Immature natural killer cell (primary cell): ENCODE measurements around the gene AZIN2. TPM values are rescaled to one million over a fixed set of nuclear protein-coding genes. Genes with fewer than 3 reads are reported as not detected.
"Not testable (repeated sequence)": the region's sequence is repeated elsewhere in the genome, so short reads cannot be mapped to it uniquely, and the experiment has no call there.

Source experiments
- DNase-seq, 3 donors: peaks; one replicate each; pipeline ENCODE4 v3.0.0; 2022; ENCODE audit warnings: mixed read lengths in 1 of 3
- H3K27ac Mint-ChIP-seq, 6 donors: one replicate each; pipeline ENCODE4 v1.8.0; 2020; ENCODE audit warnings: mixed read lengths in 6 of 6, mild to moderate bottlenecking in 5 of 6, inconsistent platforms in 4 of 6, moderate library complexity in 3 of 6
- H3K27me3 Mint-ChIP-seq, 3 donors: one replicate each; pipeline ENCODE4 v1.8.0; 2020 to 2021; ENCODE audit warnings: low read depth in 3 of 3, mild to moderate bottlenecking in 3 of 3, mixed read lengths in 3 of 3, moderate library complexity in 3 of 3, inconsistent platforms in 1 of 3
- H3K36me3 Mint-ChIP-seq, 3 donors: one replicate each; pipeline ENCODE4 v1.8.0; 2020; ENCODE audit warnings: mixed read lengths in 3 of 3, inconsistent platforms in 2 of 3, mild to moderate bottlenecking in 2 of 3
- H3K4me1 Mint-ChIP-seq, 2 donors: one replicate each; pipeline ENCODE4 v1.8.0; 2020; ENCODE audit warnings: inconsistent platforms in 2 of 2, mild to moderate bottlenecking in 2 of 2, mixed read lengths in 2 of 2, moderate library complexity in 1 of 2
- H3K4me3 Mint-ChIP-seq, 5 donors: one replicate each; pipeline ENCODE4 v1.8.0; 2020; ENCODE audit warnings: mild to moderate bottlenecking in 5 of 5, mixed read lengths in 5 of 5, inconsistent platforms in 3 of 5, moderate library complexity in 3 of 5
- H3K9me3 Mint-ChIP-seq, 6 donors: one replicate each; pipeline ENCODE4 v1.8.0; 2020; ENCODE audit warnings: mild to moderate bottlenecking in 6 of 6, mixed read lengths in 6 of 6, inconsistent platforms in 4 of 6, moderate library complexity in 3 of 6
- polyA plus RNA-seq, 3 donors: library from polyadenylated mRNA; unstranded; fragments of 300-500 nt; fragmentation: Illumina TruSeq; gene quantifications; one replicate each; pipeline ENCODE4 v1.2.3, GENCODE V29; 2021

AZIN2 gene
- polyA plus RNA-seq, 3 donors from 2014 or later, result 1.6 to 2.9 (median 1.8) TPM

DNA sequence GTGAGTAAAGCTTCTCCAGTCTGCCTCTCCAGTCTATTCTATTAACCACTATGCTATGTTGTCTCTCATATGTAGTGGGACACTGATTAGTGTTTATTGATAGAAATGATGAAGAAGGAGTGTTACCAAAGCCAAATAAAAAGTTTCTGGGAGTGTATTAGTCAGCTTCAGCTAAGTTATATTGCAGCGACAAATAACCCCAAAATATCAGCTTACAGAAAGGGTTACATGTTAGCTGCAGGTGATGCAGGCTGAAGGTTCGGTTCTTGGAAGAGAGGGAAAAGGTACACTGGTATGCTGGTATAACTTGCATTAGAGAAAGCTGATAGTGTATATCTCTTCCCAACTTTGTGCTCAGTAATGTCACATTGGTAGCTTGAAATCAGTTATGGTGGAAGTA, 33.7 kb upstream of the AZIN2 start:
- Mint-ChIP-seq H3K27me3 (peaks cover 0 to 9% (median 6%) of the 10 kb centered on the region in 3 donors), H3K4me1 (peaks cover 19 to 32% of the 10 kb centered on the region in 2 donors), H3K9me3 (no peaks in the 10 kb centered on the region), H3K4me3 (peak overlapping the region in 1 of 5 donors; percentile 55), H3K36me3 (no peaks in the 10 kb centered on the region), H3K27ac (peak overlapping the region in 5 of 6 donors; percentile 34 to 92 (median 73))
- no peak for DNase-seq

DNA sequence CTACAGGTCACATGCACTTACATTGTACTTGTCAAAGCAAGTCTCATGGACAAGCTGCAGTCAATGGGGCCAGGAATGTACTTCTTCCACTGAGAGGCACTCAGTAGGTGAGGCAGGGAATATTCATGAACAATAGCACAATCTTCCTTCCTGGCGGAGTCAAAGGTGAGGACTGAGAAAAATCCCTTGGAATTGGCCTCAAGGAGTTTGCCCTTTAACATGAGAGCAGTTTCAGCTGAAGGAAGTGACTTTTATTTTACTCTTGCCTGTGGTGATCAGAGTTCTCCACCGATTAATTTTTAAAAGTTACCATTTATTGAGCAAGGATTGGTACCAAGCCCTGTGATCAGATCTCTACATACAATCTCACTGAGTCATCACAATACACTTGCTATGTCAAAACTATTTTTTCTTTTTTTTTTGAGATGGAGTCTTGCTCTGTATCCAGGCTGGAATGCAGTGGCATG, 33.1 kb upstream of the AZIN2 start:
- Mint-ChIP-seq H3K36me3 (no peaks in the 10 kb centered on the region), H3K9me3 (no peaks in the 10 kb centered on the region), H3K4me1 (peaks cover 19 to 32% of the 10 kb centered on the region in 2 donors), H3K27me3 (peaks cover 0 to 9% (median 6%) of the 10 kb centered on the region in 3 donors), H3K27ac (peak overlapping the region in 3 of 6 donors; percentile 28 to 92 (median 60)), H3K4me3 (no peak overlapping the region)
- DNase-seq, result no peak

DNA sequence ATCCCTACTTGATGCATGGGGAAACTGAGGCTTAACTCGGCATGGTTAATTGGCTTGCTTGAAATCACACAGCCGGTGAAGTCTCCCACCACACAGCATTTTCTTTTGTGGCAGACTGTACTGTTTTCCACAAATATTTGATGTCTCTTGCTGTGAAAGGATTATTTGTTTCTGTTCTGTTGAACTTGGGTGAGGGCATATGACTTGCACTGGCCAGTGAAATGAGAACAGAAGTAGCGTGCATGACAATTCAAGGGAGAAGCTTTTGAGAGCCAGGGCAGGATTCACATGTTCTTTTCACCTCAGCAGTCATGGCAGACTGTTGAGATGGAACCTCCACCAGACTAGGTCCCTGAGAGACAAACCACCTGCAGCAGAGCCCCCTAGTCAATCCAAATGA, 32.5 kb upstream of the AZIN2 start:
- no peak overlapping the region for H3K4me3 Mint-ChIP-seq
- DNase-seq, result no peak
- peak overlapping the region in 2 of 6 donors; percentile 62 to 92 for H3K27ac Mint-ChIP-seq
- no peaks in the 10 kb centered on the region for H3K36me3 Mint-ChIP-seq
- peaks cover 19 to 32% of the 10 kb centered on the region in 2 donors for H3K4me1 Mint-ChIP-seq
- H3K9me3 Mint-ChIP-seq, result no peaks in the 10 kb centered on the region
- H3K27me3 Mint-ChIP-seq, result peaks cover 0 to 9% (median 6%) of the 10 kb centered on the region in 3 donors

DNA sequence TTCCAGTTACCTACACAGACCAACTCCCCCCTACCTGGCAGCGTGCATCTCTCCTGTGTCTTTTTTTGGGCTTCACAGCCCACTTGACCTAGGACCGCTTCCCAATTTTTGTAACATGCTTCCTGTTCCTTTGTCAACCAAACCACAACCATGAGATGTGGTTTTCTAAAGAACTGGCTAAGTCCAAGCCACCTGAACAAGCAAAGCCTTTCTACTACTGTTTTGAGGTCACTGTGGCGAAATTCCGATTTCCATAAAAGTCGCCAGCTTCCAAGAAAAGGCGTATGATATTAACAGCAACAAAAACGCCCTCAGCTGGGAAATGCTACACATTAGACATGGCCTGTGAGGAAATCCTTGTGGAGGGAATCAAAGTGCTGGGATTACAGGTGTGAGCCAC, 31.6 kb upstream of the AZIN2 start:
- Mint-ChIP-seq H3K36me3 (no peaks in the 10 kb centered on the region), H3K27ac (peak overlapping the region in 2 of 6 donors; percentile 27 to 40), H3K27me3 (peaks cover 0 to 9% (median 6%) of the 10 kb centered on the region in 3 donors), H3K4me1 (peaks cover 19 to 31% of the 10 kb centered on the region in 2 donors), H3K9me3 (no peaks in the 10 kb centered on the region), H3K4me3 (no peak overlapping the region)
- no peak for DNase-seq

DNA sequence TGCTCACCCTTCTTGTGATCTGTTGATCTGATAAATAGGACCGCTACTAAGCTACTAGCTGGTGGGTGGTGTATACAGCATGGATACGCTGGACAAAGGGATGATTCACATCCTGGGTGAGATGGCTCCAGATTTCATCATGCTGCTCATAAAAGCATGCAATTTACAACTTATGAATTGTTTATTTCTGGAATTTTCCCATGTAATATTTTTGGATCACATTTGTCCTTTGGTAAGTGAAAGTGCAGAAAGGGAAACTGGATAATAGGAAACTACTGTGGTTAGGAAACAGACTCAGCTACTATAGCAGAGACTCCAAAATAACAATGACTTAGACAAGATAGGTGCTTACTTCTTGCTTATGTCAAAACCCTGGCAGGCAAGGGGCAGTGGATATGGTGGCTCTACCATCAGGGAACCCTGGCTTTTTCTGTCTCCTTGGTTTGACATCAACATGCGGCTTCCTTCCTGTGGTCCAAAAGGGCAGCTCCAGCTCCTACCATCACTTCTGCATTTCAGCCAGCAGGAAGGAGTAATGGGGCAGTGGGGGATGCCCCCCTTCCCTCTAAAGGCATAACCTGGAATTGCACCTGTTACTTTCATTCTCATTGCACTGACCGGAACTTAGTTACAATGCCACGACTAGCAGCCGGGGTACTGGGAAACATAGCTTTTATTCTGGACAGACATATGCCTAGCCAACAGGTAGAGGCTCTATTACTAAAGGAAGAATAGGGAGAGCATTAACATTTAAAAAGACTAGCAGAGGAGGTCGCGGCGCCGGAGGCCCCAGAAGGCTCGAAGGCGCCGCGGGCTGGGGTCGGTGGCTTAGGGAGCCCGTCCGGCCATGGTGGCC, 30.5 kb upstream of the AZIN2 start:
- H3K9me3 Mint-ChIP-seq, result no peaks in the 10 kb centered on the region
- peaks cover 14 to 26% of the 10 kb centered on the region in 2 donors for H3K4me1 Mint-ChIP-seq
- H3K36me3 Mint-ChIP-seq, result no peaks in the 10 kb centered on the region
- H3K27me3 Mint-ChIP-seq, result peaks cover 0 to 10% (median 6%) of the 10 kb centered on the region in 3 donors
- DNase-seq, result peak in 1 of 3 donors; percentile 6
- no peak overlapping the region for H3K4me3 Mint-ChIP-seq
- H3K27ac Mint-ChIP-seq, result peak overlapping the region in 1 of 6 donors; percentile 37

DNA sequence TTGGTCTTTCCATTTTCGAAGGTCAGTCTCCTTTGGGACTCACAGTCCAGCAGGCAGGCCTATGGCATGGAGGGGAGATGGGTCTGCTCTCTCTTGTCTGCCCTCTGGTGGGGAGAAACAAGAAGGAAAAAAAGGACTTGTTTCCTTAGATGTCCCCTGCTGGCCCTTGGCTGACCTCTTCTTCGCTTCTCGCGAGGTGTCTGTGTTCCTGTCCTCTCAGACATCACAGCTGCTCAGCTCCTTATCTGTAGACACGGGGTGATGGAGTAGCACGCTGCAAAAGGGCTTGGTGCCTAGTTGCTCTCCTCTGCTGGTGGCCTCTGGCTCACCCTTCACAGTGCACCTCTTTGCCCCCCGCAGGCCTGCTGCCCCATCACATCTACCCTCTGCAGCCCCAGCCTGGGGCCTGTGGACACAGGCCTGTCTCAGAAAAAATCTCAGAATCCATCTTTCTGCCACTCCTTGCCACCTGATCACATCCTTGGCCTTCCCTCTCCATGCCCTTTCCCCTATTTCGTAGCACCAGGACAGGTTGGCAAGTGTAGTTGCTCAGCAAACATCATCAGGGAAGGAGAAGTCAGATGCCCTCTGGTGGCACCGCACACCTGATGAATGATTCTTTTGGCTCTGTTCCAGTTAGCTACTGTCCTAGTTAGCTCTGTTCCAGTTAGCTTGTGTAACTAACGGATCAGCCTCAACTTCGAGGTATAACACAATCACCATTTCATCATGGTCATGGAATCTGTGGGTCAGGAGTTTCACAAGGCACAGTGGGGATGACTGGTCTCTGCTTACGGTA, 25.5 kb upstream of the AZIN2 start:
- Mint-ChIP-seq H3K4me3 (no peak overlapping the region), H3K27ac (peak overlapping the region in 1 of 6 donors; percentile 72), H3K36me3 (no peaks in the 10 kb centered on the region), H3K27me3 (peaks cover 0 to 2% (median 2%) of the 10 kb centered on the region in 3 donors), H3K4me1 (peaks cover 4 to 11% of the 10 kb centered on the region in 2 donors), H3K9me3 (no peaks in the 10 kb centered on the region)
- peak; percentile 50 to 62 (median 57) for DNase-seq

DNA sequence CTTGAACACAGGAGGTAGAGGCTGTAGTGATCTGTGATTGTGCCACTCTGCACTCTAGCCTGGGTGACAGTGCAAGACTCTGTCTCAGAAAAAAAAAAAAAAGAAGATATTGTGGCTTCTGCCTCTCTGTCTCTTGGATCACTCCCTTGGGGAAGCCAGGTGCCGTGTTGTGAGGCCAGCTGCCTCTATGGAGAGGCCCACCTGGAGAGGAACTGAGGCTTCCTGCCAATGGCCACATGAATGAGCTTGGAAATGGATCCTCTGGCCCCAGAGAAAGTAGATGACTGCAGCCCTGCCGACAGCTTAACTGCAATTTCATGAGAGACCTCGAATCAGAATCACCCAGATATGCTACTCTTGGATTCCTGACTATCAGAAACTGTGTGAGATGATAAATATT, 24.5 kb upstream of the AZIN2 start:
- no peak for DNase-seq
- Mint-ChIP-seq H3K36me3 (no peaks in the 10 kb centered on the region), H3K4me3 (no peak overlapping the region), H3K4me1 (peaks cover 4 to 8% of the 10 kb centered on the region in 2 donors), H3K9me3 (peaks cover 0 to 1% (median under 1%) of the 10 kb centered on the region in 6 donors), H3K27ac (no peak overlapping the region), H3K27me3 (peaks cover 0 to 2% (median 2%) of the 10 kb centered on the region in 3 donors)

DNA sequence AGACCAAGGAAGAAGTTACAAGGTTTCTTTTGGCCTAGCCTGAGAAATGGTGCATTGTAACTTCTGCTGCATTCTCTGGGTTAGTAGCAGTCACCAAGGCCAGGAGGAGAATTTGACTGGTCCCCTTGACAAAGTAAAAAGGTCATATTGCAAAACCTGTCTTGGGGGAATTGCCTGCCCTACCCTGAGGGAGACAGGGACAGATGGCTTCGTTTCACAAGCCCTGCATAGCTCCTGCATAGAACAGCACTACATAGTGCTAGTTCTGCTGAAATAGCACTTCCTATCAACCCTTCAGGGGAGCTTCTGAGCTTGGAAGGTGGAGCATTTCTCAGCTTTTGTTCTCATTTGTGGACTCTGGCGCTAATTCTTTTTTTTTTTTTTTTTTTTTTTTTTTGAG, 23.9 kb upstream of the AZIN2 start:
- peaks cover 4 to 8% of the 10 kb centered on the region in 2 donors for H3K4me1 Mint-ChIP-seq
- peaks cover 3 to 8% (median 6%) of the 10 kb centered on the region in 6 donors for H3K9me3 Mint-ChIP-seq
- H3K27me3 Mint-ChIP-seq, result peaks cover 0 to 5% (median 2%) of the 10 kb centered on the region in 3 donors
- no peak overlapping the region for H3K4me3 Mint-ChIP-seq
- H3K27ac Mint-ChIP-seq, result no peak overlapping the region
- DNase-seq, result no peak
- H3K36me3 Mint-ChIP-seq, result peaks cover 3 to 5% (median 4%) of the 10 kb centered on the region in 3 donors

DNA sequence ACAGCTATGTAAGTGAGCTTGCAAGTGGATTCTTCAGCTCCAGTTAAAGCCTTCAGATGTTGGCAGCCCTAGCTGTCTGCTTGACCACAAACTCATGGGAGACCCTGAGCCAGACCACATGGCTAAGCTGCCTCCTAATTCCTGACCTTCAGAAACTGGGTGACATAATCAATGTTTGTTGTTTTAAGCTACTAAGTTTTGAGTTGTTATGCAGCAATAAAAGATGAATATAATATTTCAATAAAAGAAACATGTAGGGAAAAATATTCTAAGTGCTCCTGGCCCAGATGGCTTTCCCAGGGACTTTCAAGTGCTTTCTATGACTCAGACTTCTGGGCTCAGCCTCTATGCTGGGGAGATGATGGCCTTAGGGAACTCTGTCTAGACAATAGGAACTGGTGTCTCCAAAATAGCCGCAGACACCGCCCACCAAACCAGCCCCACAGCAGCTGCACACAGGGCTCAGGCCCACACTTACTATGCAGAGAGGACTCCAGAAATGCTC, 20.3 kb upstream of the AZIN2 start:
- H3K9me3 Mint-ChIP-seq, result peaks cover 21 to 43% (median 40%) of the 10 kb centered on the region in 6 donors

DNA sequence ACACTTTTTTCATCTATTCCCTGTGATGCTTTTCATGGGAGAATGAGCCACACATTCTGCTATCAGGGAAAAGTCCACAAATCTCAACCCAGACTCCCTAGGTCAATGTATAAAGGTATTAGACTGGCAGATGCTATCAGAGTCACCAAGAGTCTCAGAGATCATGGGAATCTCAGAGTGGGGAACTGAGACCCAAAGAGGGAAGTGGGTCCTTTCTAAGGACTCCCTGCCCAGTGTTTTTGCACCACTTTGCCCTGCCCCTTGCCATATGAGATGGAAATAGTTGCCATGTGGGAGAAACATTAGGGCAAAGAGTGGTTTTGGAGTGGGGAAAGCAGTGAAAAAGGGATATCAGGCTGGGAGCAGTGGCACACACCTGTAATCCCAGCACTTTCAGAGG, 19.1 kb upstream of the AZIN2 start:
- Mint-ChIP-seq H3K9me3 (peaks cover 21 to 55% (median 51%) of the 10 kb centered on the region in 6 donors), H3K27ac (no peak overlapping the region), H3K36me3 (peaks cover 26 to 31% (median 29%) of the 10 kb centered on the region in 3 donors), H3K4me1 (no peaks in the 10 kb centered on the region), H3K4me3 (no peak overlapping the region), H3K27me3 (peaks cover 3 to 5% (median 4%) of the 10 kb centered on the region in 3 donors)
- DNase-seq, result no peak

More for the DNA sequence above, 20.3 kb upstream of the AZIN2 start:
- H3K4me1 Mint-ChIP-seq, result peaks cover 0 to under 1% of the 10 kb centered on the region in 2 donors
- DNase-seq, result no peak
- no peak overlapping the region for H3K27ac Mint-ChIP-seq
- H3K36me3 Mint-ChIP-seq, result peaks cover 19 to 28% (median 26%) of the 10 kb centered on the region in 3 donors
- peaks cover 3 to 5% (median 4%) of the 10 kb centered on the region in 3 donors for H3K27me3 Mint-ChIP-seq
- H3K4me3 Mint-ChIP-seq, result no peak overlapping the region

DNA sequence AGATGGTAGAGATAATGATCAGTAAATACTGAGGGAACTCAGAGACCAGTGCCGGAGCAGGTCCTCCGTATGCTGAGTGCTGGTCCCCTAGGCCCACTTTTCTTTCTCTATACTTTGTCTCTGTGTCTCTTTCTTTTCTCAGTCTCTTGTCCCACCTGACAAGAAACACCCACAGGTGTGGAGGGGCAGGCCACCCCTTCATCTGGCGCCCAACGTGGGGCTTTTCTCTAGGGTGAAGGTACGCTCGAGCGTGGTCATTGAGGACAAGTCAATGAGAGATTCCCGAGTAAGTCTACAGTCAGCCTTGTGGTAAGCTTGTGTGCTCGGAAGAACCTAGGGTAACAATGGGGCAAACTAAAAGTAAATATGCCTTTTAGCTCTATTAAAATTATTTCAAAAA, 16.7 kb upstream of the AZIN2 start:
- not testable (repeated sequence) for H3K4me1 Mint-ChIP-seq
- H3K9me3 Mint-ChIP-seq, result peaks cover 21 to 64% (median 53%) of the 10 kb centered on the region in 6 donors
- H3K36me3 Mint-ChIP-seq, result peaks cover 26 to 37% (median 31%) of the 10 kb centered on the region in 3 donors

DNA sequence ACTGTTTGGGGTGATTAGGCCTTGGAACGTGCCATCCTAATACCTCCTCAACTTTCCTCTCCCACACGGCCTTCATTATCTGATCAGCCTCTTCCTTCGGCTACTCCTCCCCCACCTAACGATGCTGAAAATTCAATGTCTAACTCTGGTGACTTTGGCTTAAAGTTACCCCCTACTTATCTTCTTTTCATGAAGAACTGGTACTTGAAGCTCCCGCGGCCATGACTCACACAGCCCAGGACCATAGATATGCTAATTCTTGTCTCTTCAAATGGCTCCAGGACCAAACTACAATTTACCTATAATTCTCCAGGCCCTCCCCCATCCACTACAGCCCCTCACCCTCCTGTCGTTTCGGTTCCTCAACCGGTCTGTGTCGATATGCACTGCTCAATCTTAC, 15.7 kb upstream of the AZIN2 start:
- peaks cover 21 to 64% (median 53%) of the 10 kb centered on the region in 6 donors for H3K9me3 Mint-ChIP-seq
- H3K27ac Mint-ChIP-seq, result no peak overlapping the region
- H3K36me3 Mint-ChIP-seq, result peaks cover 26 to 37% (median 31%) of the 10 kb centered on the region in 3 donors
- DNase-seq, result no peak
- peak overlapping the region in 1 of 5 donors; percentile 15 for H3K4me3 Mint-ChIP-seq
- no peaks in the 10 kb centered on the region for H3K4me1 Mint-ChIP-seq
- H3K27me3 Mint-ChIP-seq, result peaks cover 5 to 7% (median 6%) of the 10 kb centered on the region in 3 donors

More for the DNA sequence above, 16.7 kb upstream of the AZIN2 start:
- not testable (repeated sequence) for DNase-seq, H3K27me3 Mint-ChIP-seq, H3K27ac Mint-ChIP-seq, H3K4me3 Mint-ChIP-seq

DNA sequence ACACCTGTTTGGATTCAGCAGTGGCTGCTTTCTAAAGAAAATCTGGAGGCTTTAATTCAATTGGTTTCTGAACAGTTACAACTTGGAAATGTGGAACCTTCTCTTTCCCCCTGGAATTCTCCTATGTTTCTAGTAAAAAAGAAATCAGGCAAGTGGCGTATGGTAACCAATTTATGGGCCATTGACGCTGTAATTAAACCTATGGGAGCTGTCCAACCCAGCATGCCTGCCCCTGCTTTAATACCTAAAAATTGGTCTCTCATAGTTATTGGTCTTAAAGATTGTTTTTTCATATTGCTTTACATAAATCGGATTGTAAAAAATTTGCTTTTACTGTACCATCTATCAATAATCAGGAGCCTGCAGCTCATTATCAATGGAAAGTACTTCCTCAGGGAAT, 14.5 kb upstream of the AZIN2 start:
- Mint-ChIP-seq H3K9me3 (peaks cover 21 to 62% (median 52%) of the 10 kb centered on the region in 6 donors), H3K36me3 (peaks cover 26 to 37% (median 31%) of the 10 kb centered on the region in 3 donors)
- not testable (repeated sequence) for H3K4me1 Mint-ChIP-seq, H3K27me3 Mint-ChIP-seq, H3K4me3 Mint-ChIP-seq, DNase-seq, H3K27ac Mint-ChIP-seq
